ENCODE results near the gene IRGC. TPM values are rescaled to one million over a fixed set of nuclear protein-coding genes. Genes with fewer than 3 reads are reported as not detected.

The IRGC gene
- total RNA-seq, 4 donors from 2014 or later, result not detected

DNA sequence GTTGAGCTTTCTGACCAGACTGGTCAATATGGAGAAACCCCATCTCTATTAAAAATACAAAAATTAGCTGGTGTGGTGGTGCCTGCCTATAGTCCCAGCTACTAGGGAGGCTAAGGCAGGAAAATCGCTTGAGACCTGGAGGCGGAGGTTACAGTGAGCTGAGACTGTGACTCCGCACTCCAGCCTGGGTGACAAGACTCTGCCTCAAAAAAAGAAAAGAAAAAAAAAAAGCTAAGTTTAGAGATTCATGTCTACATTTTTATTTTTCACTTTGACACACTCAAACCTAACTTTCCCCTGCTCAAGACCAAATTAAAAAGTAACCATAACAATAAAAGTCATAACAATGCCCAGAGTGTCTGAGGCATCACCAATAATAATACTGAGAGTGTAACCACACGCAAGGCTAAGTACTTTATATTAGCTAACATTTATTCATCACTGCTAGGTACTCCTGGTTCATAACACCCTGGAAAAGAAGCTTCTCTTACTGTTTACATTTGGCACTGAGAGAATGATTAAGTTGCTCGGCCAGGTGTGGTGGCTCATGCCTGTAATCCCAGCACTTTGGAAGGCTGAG is 5.7 kb downstream of the IRGC start:
- no peak for DNase-seq (ENCODE audit: low spot score)
- TF ChIP-seq, protein P1, sequence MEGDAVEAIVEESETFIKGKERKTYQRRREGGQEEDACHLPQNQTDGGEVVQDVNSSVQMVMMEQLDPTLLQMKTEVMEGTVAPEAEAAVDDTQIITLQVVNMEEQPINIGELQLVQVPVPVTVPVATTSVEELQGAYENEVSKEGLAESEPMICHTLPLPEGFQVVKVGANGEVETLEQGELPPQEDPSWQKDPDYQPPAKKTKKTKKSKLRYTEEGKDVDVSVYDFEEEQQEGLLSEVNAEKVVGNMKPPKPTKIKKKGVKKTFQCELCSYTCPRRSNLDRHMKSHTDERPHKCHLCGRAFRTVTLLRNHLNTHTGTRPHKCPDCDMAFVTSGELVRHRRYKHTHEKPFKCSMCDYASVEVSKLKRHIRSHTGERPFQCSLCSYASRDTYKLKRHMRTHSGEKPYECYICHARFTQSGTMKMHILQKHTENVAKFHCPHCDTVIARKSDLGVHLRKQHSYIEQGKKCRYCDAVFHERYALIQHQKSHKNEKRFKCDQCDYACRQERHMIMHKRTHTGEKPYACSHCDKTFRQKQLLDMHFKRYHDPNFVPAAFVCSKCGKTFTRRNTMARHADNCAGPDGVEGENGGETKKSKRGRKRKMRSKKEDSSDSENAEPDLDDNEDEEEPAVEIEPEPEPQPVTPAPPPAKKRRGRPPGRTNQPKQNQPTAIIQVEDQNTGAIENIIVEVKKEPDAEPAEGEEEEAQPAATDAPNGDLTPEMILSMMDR (IDR thresholded peaks at IDR 0.05), result no peak
- ATAC-seq (ENCODE audit: low FRiP score), result no peak

DNA sequence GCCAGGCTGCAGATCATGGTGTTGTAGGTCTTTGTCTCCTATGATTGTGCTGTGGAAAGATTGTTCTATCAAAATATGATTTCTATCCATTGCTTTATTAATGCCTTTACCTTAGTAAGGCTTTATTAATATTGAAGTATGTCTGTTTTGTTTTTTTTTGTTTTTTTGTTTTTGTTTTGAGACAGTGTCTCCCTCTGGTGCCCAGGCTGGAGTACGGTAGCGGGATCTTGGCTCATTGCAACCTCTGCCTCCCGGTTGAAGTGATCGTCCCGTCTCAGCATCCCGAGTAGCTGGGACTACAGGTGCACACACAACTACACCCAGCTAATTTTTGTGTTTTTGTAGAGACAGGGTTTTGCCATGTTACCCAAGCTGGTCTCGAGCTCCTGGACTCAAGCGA is 7.7 kb downstream of the IRGC start:
- ATAC-seq (ENCODE audit: low FRiP score) (no peak), DNase-seq (ENCODE audit: low spot score) (no peak)
- TF ChIP-seq, protein P1 (IDR thresholded peaks at IDR 0.05), result no peak

DNA sequence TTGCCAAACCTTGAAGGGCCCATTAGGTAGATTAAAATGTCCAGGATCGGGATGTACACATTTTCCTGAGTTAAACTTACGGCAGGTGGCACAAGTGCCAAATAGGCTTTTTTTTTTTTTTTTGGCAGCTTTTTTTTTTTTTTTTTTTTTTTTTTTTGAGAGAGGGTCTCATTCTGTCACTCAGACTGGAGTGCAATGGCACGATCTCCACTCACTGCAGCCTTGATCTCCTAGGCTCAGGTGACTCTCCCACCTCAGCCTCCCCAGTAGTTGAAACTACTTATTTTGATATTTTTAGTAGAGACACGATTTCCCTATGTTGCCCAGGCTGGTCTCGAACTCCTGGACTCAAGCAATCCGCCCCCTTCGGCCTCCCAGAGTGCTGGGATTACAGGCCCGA is 9.0 kb downstream of the IRGC start:
- ATAC-seq (ENCODE audit: low FRiP score) (no peak), DNase-seq (ENCODE audit: low spot score) (no peak)
- TF ChIP-seq, protein P1 (IDR thresholded peaks at IDR 0.05), result no peak

DNA sequence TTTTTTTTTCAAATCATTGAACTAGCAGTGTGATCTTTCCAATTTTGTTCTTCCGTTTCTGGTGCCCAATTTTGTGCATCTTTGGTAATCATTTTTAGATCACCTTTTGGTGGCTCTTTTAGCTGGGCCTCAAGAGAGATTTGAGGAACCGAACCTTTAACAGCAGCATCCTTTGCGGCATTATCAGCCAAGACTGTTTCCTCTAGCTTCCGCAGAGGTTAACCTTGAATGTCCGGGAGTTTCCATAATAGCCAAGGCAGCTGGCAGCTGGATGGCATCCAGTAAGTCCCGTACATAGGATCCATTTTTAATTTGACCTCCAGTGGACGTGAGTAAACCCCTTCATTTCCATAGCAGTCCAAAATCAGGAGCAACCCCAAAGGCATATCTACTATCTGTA is 9.6 kb downstream of the IRGC start:
- DNase-seq (ENCODE audit: low spot score) (no peak), ATAC-seq (ENCODE audit: low FRiP score) (no peak)
- TF ChIP-seq, protein P1 (IDR thresholded peaks at IDR 0.05), result no peak

DNA sequence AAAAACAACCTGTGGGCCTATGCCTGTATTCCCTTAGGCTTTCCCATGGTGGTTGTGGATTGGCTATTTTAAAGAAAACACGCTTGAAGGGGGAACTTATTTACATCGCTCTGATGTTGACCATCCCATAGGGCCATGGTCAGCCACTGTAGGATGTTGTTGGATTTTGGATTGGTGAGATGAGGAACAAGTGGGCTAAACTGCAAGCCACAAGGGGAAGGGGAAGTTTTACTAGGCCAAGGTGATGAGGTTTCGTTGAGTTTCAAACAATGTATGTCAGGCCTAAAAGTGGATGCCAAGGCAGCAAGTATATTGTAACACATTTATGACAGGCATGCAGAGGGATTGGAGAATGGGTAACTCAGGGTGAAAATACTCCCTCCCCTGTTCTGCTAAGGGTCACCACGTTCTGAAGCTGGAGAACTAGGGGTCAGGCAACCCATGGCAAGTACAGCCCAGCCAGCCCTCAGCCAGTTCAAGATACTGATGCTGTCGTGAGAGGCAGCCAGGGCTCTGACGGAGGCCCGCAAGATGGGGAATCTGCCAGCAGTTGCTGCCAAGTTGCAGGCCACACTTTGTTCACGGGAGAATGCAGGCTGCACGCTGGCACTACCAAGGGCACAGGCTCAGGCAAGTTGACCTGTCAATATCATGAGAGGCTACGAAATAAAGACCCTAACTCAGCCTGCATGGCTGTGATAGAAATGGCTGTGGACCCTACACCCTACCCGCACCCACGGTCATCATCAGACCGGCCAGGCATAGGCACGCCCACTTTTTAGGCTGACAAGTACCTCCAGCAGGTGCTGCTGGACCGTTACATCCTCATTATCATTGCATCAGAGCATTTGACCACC is 11.1 kb downstream of the IRGC start:
- TF ChIP-seq, protein P1 (IDR thresholded peaks at IDR 0.05), result no peak
- no peak for ATAC-seq (ENCODE audit: low FRiP score)
- no peak for DNase-seq (ENCODE audit: low spot score)

DNA sequence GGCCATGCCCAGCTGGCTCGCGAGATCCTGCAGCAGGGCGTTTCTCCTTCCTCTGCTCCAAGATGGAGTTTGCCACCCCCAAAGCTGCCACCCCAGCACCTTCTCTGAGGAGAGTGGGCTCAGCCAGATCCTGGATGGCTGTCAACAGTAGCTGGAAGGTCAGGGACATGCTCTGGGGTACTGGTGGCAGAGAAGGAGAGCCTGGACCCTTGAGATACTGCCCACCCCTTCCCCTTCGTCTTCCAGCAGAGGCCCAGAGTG is 11.6 kb downstream of the IRGC start:
- DNase-seq (ENCODE audit: low spot score) (no peak), ATAC-seq (ENCODE audit: low FRiP score) (no peak)
- TF ChIP-seq, protein P1 (IDR thresholded peaks at IDR 0.05), result no peak

DNA sequence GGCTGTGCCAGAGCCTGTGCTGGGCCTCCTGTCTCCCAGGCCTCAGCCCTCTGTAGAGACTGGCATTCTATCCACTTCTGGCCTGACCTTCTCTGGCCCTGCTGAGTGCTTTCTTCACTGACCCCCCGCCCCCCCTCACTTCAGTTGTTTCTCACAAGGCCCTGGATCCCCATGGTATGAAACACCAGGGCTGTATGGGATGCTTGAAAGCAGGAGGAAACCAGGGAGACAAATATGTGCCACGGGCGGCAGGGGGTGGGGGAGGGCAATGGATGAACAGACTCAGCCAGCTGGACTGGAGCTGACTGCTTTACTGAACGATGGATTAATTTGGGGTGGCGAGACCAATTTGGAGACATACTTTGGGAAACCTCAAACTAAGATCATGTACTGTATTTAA is 14.0 kb downstream of the IRGC start:
- DNase-seq (ENCODE audit: low spot score) (no peak), ATAC-seq (ENCODE audit: low FRiP score) (no peak)
- TF ChIP-seq, protein P1 (IDR thresholded peaks at IDR 0.05), result no peak

Measured in omental fat pad (tissue), 4 donors.